Tongue (tissue), 2 donors: Measurements from ENCODE around the gene LDLRAD4. TPM values are rescaled to one million over a fixed set of nuclear protein-coding genes. Genes with fewer than 3 reads are reported as not detected.

Experiments
- DNase-seq: peaks from one replicate; pipeline ENCODE4 v3.0.0-alpha.2; 2015
- total RNA-seq: library from RNA; depleted of rRNA; stranded (reverse); fragments of >200 nt; gene quantifications from one replicate; pipeline ENCODE4 v1.2.3, GENCODE V29; 2014

The LDLRAD4 gene
- total RNA-seq, 1 donor from 2014 or later, result 36.7 TPM

DNA sequence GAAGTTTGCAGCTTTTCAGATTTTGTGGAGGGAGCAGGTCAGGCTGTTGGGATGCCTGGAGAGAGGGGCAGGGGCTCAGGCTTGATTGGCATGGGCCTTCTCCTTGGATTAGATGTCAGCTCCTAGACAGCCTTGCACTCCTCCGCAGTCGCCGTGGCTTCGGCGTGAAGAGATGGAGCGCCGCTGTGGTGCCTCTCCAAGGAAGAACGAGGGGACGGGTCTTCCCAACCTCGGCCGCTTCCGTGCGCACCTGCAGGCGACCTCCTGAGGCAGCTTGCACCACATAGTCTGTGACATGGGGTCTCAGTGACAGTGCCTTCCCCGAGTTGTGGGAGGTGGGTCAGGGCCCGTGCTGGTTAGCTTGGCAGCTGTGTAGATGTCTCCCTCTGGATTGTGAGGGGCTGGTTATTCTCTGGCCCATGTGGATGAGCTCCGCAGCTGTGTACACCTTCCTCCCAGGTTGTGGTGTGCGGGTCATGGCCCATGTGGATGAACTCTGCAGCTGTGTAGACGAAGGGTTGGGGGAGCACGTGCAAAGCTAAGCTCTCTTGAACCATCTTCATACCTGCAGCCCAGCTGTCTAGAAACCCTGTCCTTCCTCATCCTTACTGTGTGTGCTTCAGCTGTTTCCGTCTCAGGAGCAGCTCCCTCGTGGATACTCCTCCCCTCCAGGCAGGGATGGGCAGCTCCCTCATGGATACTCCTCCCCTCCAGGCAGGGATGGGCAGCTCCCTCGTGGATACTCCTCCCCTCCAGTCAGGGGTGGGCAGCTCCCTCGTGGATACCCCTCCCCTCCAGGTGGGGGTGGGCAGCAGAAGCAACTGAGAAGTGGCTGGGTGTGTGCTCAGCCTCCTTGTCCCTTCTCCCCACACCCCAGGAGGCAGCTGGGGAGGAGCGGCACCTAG, 170.3 kb downstream of the LDLRAD4 start:
- DNase-seq, result peak; percentile 13

DNA sequence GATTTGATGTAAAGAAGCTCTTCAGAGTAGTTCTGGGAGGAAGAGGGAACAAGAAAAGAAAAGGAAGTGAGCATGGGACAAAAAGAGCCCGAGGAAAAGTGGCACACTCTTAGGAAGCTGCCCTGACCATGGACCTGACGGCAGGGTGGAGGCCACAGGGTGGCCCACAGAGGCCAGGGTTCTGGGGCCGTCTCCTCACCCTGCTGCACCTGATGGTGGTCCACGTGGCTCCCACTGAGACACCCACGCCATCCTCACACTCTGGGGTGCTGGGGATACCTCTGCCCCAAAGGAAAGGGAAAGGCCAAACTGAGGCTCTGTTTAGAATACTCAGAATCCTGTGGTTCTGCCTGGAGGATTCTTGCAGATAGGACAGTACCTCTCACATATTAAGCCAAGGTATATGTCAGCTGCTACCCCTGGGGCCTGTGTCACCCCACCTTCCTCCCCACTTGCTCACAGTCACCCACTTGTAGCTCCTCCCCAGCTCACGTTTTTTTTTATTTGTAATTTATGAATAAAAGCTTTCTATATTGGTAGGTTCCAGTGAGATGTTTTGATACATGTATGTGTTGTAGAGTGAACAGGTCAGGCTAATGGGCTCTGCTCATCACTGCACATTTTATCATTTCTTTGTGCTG, 171.1 kb downstream of the LDLRAD4 start:
- no peak for DNase-seq

DNA sequence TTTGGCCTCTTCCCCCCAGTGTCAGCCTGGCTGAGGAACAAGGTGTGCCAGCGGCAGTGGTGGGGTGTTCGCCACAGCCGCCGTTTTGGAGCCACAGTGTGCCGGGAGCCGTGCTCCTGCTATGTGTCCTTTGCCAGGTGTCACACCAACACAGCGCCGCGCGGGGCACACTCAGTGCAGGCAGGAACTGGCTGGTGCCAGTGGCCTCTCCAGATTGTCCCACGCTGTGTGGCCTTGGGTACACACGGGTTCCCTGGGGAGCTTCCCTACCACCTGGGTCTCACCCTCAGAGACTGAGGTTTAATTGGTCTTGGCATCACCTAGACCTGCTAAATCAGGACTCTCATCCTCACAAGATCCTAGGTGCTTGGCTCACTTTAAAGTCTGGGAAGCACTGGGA, 171.6 kb downstream of the LDLRAD4 start:
- DNase-seq, result no peak

DNA sequence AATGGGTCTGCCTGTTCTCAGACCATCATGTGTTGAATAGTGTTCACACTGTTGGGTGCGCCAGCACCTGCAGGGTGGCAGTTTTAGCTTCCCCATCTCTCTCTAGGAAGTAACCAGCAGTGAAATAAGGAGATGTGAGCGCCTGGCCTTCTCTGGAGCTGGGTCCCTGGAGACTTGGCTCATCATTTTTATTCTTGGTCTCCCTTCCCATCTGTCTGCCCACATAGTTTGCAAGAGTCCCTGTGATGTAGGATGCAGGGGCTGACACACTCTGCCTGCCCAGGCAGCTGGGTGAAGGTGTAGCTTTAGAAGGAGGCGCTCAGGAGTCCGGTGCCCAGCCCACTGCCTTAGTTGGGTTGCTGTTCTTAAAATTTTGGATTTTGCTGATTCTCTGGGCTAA, 172.2 kb downstream of the LDLRAD4 start:
- no peak for DNase-seq

DNA sequence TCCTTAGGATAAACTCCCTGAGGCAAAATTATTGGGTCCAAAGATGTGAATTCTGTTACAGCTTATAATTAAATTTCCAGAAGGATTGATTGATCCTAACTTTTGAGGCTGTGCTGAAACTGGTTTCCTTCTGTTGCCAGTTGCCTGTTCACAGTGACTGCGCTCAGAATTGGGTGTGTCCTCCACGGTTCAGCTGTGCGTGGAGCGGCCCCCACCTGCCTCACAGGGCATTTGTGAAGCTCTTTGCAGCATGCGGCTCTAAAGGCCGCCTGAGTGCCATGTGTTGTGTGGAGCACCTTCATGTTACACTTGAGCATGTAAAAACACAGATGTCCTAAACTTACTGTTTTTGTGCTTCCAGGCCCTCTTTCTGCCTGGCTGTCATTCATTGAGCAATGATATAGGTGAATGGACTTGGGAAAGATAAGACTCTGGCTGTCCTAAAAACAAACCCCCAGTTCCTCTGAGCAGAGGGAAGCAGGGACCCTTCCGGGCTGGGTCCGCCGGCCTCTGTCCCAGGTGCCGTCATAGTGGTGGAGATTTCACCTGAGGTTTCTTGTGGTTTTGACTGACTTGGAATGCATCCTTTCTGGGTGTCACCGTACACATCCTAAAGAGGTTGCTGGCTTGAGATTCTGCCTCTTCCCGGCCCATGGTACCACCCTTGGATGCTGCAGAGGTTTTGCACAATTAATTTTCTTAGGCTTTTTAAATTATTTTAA, 173.6 kb downstream of the LDLRAD4 start:
- peak; percentile 37 for DNase-seq

DNA sequence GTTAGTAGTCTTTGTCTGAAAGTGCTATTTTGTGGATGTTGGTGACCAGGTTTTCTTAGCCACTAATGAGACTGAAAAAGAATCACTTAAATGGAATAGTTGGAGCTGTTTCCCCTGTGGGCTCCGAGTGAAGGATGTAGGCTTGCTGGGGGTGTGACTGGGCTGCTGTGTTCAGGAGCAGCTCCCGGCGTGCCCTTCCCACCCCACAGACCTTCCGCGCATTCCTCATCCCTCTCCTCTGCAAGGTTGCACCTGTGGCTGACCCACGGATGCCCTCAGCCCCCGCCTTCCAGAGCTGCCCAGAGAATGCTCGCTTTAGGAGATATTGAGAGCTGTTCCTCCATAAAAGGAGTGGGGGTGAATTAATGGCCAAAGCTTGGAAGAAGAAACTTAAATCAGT, 174.3 kb downstream of the LDLRAD4 start:
- DNase-seq, result no peak

DNA sequence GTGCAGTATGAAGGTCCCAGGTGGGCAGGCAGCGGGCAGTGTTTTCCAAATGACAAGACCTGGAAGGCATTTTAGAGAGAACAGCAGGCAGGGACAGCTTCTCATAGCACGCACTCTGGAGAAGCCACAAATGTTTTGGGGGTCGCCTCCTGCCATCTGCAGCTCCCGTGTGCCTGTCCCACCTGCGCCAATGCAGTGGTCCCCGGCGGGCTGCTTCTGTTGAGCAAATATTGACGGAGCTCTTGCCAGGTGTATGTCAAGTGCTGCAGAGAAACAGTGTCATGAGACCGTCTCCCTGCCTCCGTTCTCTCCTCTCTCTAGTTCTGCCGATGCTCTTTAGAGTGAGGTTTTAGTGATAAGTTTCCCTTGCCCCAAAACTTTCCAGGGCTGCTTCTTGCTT, 174.8 kb downstream of the LDLRAD4 start:
- DNase-seq, result no peak

DNA sequence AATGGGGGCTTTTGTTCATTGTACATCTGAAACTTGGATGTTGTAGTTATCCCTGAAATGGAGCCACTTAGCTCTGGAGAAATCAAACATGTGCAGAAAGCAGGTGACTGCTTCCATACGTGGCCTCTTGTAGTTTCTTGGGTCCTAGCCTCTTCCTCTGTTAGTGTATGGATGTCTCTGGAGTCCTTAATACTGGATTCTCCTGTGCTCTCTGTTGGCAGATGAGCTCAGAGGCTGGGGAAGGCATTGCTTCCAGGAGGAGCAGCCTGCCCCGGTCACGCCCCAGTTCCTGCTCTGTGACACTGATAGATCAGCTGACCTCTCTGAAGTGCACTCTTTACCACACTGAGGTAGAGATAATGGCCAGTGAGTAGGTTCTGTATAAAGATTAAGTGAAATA, 176.2 kb downstream of the LDLRAD4 start:
- DNase-seq, result no peak

DNA sequence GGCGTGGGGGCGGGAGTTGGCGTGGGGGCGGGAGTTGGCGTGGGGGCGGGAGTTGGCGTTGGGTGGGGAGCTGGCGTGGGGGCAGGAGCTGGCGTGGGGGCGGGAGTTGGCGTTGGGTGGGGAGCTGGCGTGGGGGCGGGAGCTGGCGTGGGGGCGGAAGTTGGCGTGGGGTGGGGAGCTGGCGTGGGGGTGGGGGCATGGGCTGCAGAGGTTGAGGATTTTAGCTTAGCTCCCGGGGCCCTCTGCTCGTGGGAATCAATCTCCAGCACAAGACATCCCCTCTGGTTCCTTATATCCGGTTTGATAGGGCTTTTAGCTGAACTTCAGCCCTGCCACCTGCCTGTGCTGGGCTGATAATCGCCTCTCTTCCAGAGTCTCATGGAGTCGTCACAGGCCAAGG, 177.0 kb downstream of the LDLRAD4 start:
- DNase-seq, result no peak

DNA sequence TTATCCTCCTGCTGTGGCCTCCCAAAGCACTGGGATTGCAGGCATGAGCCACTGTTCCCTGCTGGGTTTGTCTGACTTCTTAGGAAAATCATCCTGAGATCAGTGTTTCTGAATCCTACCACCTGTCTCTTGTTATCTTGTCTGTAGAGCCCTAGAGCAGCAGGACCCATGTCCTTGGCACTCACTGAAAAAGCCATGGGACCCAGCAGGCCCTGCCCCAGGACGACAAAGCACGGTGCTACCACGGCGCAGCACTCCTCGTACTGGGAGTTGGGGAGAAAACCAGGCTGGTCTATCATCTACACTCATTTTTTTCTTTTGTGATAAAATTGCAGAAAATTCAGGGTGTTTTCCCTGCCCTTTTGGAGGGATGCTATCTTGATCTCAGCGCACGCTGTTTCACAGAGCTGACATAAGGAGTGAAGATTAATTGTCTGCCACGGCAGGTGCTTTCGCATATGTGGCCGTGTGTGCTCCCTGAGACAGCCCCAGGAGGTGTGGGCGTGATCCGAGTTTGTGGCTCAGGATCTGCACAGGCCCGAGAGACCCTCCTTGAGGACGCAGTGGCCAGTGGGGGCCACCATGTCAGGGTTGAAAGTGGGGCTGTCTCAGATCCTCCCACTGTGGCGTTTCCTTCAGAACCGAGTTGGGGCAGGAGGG, 179.1 kb downstream of the LDLRAD4 start:
- no peak for DNase-seq

DNA sequence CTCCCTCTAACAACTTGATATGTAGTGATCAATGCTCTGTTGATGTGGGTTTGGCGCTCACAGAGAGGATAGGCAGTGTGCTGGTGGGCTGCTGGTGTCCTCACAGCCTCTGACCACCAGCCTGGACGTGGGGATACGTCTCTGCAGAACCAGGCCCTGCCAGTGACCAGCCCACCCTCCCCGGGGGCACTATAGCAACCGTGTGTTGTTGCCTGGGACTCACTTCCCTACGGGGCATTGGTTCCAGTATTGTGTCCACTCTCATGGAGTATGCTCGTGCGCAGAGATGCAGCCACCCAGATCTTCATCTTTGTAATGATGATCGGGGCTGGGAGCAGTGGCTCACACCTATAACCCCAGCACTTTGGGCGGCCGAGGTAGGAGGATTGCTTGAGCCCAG, 180.1 kb downstream of the LDLRAD4 start:
- no peak for DNase-seq

DNA sequence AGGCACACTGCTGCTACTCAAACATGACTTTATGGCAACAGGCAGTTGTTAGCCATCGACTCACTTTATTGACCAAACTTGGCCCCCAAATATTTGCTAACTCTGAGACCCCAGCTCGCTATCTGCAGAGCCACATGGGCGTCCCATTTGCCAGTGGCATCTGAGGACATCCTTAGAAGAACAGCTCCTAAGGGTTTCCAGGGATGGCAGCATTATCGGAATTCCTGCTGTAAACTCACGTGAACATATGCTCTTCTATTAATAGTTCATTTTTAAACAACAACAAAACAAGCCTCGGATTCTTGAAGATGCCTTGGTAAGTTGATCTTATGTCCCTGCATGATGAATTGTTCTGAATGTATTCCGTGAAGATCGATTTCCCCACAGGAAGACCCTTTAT, 181.0 kb downstream of the LDLRAD4 start:
- DNase-seq, result no peak

DNA sequence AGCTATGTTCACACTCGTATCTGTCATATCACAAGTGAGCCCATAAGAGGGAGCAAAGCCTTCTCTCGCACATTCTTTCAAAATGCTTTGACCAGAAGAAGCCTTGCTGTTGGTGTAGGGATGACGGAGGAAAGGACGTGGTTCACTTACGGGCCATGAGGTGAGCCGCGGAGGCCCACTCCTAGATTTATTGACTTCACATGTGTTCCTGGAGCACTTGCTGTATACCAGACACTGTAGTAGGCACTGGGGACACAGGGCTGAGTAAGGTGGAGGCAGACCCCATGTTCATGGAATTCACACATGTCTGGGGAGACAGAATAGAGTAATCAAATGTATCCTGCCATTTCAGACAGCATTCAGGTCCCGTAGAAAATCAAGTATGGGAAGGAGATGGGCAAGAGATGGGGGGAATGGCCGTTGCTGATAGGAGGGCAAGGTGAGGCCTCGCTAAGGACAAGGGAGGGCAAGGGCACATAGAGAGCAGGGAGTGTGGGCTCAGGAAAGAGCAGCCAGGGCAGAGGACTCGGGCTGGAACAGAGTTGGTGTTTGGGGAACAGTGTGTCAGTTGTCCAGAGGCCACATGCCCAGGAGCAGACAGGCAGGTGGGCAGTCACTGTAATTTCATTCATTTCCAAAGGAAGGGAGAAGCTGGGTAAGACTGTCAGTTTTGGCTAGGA, 182.2 kb downstream of the LDLRAD4 start:
- no peak for DNase-seq

DNA sequence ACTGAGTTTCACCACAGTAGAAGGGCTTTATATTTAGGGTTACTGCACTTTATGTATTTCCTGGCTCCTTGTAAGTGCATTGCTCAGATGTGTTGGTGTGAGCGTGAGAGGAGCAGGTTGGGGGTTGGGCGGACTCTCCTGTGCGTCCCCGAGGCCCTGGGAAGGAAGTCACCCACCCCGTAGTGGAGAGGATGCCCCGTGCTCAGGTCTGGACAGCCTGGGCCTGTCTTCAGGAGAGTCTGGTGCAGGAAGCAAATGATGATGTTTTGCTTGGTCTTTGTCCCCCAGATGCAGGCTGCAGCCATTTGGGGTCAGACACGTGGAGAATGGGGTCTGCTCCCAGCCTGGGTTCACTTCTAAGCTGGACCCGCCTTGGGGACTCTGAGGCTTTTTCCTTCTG, 182.8 kb downstream of the LDLRAD4 start:
- DNase-seq, result no peak

DNA sequence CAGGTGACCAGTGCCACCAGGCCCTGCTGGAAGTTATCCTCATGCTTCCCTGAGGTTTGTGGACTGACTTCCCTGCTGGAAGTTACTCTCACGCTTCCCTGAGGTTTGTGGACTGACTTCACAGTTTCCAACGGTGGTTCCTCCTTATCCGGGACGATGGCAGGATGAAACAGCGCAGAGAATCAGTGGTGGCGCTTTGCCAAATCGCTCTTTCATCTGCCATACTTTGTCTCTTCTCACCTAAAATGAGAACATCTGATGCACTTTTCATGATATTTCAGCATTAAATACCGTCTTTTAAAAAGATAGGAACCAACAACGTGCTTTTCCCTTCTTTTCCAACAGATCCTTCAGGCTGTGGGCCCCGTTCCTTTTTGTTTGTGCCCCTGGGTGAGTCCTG, 183.3 kb downstream of the LDLRAD4 start:
- DNase-seq, result no peak

DNA sequence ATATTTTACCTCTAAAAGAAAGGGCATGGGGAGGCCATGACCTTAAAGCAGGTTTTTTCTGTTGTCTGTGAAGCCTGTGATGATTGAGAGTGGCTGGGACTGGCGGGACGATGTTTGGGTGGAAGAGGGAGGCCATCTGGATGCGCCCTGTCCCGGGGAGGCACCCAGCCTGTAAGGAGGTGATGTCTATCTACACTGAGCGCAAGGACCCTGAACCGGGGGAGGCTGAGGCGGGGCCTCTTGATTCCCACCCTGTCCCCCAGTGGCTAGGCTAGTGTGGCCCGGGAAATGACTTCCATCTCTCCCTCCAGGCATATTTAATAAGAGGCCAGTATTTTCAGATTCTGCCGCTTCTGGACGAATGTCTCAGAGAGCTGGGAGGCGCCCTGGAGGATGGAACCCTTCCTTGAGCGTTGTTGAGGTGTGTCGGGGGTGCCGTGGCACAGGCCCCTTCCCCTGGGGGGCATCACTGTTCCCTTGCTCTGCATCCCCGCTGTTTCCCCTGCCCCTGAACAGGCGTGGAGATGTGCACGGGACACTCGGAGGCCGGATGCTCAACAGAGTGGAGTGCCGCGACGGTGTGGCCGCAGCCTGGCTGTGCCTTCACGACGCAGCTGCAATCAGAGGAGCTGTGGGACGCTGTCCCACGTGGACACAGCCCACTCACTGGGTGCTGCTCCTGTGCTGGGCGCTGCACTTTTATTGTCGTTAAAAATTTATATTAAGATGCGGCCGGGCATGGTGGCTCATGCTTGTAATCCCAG, 185.4 kb downstream of the LDLRAD4 start:
- no peak for DNase-seq

DNA sequence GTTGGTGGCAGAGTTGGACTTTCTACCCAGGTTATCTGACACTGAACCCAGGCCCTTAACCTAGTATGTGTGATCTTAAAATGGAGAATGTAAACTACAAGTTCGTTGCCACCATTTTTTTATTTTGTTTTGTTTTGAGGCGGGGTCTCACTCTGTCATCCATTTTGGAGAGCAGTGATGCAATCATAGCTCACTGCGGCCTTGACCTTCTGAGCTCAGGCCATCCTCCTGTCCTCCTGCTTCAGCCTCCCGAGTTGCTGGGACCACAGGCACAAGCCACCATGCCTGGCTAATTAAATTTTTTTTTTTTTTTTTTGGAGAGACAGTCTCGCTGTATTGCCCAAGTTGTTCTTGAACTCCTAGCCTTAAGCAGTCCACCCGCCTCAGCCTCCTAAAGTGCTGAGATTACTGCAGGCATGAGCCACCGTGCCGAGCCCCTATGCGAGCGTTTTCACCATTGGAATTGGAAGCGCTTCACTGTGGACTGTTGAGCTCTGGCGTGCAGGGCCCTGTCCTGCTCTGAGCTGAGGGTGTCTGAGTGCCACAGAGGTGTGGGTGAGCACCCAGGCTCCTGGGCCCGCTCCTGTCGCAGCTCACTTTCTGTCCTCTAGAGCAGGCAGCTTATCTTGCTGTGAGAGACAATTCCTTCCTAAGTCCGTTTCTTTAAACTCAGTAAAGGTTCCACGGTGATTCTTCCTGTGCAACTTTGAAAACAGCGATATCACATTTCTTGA, 186.9 kb downstream of the LDLRAD4 start:
- DNase-seq, result no peak

DNA sequence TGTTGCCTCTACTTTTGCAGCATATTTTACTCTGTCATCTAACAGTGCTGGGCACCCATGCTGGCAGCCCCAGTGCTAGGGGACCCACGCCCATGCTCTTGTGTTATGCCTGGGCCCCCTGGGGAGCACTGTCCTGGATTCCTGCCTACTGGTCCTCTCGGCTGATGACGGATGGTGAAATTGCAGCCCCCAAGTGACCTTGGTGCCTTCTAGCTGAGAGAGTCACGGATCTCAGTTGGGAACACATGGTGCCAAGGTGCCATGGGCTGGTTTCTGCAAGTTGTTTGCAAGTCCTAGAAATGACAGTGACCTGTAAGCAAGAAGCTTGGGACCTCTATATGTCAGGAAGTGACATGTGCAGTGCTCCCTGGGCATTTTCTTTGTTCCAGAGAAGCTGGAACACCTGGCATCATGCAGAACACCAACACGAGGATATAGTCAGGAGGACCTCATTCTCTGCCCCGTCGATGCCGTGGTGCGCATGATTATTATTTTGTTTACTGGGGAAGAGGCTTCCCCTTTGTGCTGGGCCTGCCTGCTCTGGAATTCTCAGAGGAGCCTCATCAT, 187.6 kb downstream of the LDLRAD4 start:
- no peak for DNase-seq

DNA sequence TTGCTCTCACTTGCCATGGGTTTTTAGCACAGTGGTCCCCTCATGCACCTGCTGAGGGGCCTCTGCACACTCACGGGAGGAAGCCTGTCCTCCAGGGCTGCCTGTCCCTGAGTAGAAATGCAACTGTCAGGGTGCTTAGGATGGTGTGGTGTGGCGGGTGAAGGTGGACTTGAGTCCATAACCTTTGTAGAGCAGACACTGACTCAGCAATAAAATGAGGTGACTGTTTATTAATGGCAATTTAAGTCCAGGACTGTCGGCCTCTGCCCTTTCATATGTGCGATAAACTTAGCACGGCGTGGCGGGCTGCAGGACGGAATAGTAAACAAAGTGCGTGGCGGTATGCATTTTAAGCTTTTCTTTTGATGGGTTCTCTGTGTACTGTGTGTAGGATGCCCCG, 188.2 kb downstream of the LDLRAD4 start:
- no peak for DNase-seq

DNA sequence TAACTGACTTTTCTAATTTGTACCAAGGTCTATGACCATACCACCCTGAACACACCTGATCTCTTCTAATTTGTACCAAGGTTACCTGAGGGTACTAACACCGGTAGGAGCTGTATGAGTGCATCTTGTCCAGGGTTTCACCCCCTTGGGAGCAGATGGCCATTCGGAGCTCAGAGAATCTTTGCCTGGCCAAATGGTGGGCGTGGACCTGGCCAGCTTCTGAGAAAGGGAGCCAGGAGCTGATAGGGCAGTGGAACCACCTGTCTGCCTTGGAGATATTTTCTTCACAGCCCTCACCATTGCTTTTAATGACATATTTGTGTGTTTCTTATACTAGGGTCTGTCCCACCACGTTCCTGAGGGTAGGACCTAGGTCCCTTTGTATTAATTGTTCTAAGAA, 188.9 kb downstream of the LDLRAD4 start:
- DNase-seq, result no peak
